ENCODE data around the gene GPR183. TPM values are rescaled to one million over a fixed set of nuclear protein-coding genes. Genes with fewer than 3 reads are reported as not detected.

Gene GPR183
- total RNA-seq, 3 donors from 2014 or later (not counting 1 experiment from before 2014, with no cell fraction given): 20.0 to 47.0 (median 41.1) TPM

DNA sequence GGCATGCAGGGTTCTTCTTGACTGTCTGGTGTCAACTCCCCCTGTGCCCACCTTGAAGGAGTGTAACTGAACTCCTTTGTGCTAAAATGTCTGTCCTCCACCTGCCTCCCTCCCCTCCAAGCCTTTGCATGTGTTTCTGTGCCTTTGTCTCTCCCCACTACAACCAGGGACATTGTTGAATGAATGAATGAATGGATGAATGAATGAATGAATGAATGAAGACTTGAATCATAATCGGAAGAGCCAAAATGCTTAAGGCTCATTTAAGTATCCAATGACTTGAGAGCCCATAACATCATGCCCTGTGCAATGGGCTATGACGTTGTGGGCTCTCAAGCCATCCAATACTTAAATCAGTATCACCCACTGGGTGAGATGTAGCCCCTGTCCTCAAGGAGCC lies 9.0 kb upstream of the GPR183 start:
- Histone ChIP-seq H3K4me3 (ENCODE audit: low read length) (no peak overlapping the region), H3K27ac (ENCODE audit: low read length) (no peak overlapping the region), H3K27me3 (ENCODE audit: control insufficient read depth, insufficient read depth, low read length) (no peaks in the 10 kb centered on the region), H3K36me3 (ENCODE audit: control insufficient read depth, insufficient read depth, low read length) (peaks cover 18% of the 10 kb centered on the region), H3K9me3 (ENCODE audit: control insufficient read depth, insufficient read depth, low read length) (no peaks in the 10 kb centered on the region), H3K4me1 (ENCODE audit: control insufficient read depth, insufficient read depth, low read length) (peaks cover 28% of the 10 kb centered on the region)
- peaks cover 31 to 32% of the 10 kb centered on the region in 2 donors for H3K4me1 Mint-ChIP-seq
- DNase-seq (no peak), ATAC-seq (no peak)
- H3K4me3 Mint-ChIP-seq: no peak overlapping the region
- H3K9me3 Mint-ChIP-seq: no peaks in the 10 kb centered on the region
- H3K27me3 Mint-ChIP-seq (ENCODE audit: low read depth in 2 of 2): no peaks in the 10 kb centered on the region
- no peak overlapping the region for H3K27ac Mint-ChIP-seq
- 100% methylated on average over 2 of the region's 2 CpGs for WGBS (ENCODE audit: insufficient coverage)
- peaks cover 6% of the 10 kb centered on the region for H3K36me3 Mint-ChIP-seq
- TF ChIP-seq, protein P1, sequence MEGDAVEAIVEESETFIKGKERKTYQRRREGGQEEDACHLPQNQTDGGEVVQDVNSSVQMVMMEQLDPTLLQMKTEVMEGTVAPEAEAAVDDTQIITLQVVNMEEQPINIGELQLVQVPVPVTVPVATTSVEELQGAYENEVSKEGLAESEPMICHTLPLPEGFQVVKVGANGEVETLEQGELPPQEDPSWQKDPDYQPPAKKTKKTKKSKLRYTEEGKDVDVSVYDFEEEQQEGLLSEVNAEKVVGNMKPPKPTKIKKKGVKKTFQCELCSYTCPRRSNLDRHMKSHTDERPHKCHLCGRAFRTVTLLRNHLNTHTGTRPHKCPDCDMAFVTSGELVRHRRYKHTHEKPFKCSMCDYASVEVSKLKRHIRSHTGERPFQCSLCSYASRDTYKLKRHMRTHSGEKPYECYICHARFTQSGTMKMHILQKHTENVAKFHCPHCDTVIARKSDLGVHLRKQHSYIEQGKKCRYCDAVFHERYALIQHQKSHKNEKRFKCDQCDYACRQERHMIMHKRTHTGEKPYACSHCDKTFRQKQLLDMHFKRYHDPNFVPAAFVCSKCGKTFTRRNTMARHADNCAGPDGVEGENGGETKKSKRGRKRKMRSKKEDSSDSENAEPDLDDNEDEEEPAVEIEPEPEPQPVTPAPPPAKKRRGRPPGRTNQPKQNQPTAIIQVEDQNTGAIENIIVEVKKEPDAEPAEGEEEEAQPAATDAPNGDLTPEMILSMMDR (IDR thresholded peaks at IDR 0.05): no peak
- intact Hi-C loops (cut with micrococcal nuclease): no loop called here

DNA sequence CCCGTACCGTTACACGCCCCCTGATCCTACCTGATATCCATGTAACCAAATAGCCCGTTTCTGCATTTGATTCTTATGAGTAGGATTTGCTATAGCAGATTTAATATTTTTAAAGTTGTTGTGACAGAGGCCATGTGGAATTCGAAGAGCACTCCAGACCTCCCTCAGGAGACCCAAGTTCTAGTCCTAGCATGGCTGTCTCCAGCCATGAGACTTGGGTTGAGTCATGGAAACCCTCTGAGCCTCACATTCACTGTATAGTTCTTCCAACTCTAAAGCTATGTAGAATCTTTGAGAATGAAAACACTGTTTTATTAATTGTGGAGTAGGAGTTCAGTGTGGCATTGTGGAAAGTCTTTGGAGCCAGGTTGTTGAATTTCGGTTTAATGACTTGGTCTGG lies 8.0 kb upstream of the GPR183 start:
- intact Hi-C loops (cut with micrococcal nuclease): no loop called here
- ATAC-seq: no peak
- peaks cover 6% of the 10 kb centered on the region for H3K36me3 Mint-ChIP-seq

DNA sequence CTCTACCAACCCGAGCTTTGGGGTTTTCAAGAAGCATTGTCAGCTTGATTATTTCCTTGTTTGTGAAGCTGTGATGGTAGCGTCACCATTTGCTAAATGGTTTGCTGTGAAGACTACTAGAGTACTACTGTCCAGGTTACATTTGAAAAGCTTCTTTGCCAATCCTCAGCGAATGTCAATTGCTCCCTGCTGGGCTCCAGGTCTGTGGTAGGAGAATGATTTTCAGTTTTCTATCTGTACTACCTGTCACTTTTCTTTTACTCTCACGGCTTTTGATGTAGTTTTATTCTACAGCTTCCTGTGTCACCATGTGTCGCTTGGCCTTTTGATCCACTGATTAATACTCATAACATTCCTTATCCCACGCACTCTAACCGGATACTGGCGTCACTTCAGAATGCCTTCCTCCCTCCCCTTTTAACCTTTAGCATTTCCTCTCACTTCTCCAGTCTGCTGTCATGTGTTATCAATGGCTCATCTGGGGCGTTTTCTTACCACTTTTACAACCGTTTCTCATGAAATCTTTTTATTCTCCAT lies 7.5 kb upstream of the GPR183 start:
- H3K27ac Mint-ChIP-seq: peak overlapping the region; percentile 26 to 49
- peaks cover 32 to 36% of the 10 kb centered on the region in 2 donors for H3K4me1 Mint-ChIP-seq
- TF ChIP-seq, protein P1 (IDR thresholded peaks at IDR 0.05): no peak
- WGBS (ENCODE audit: insufficient coverage): 70% methylated on average over 10 of the region's 10 CpGs
- ATAC-seq (peak; percentile 34 to 56 (median 55)), DNase-seq (peak in 1 of 2 donors; percentile 87)
- no peaks in the 10 kb centered on the region for H3K27me3 ChIP-seq (ENCODE audit: control insufficient read depth, insufficient read depth, low read length)
- intact Hi-C loops (cut with micrococcal nuclease): no loop called here
- H3K36me3 Mint-ChIP-seq: peaks cover 6% of the 10 kb centered on the region
- H3K4me1 ChIP-seq (ENCODE audit: control insufficient read depth, insufficient read depth, low read length): peaks cover 30% of the 10 kb centered on the region
- H3K9me3 Mint-ChIP-seq: no peaks in the 10 kb centered on the region
- H3K9me3 ChIP-seq (ENCODE audit: control insufficient read depth, insufficient read depth, low read length): no peaks in the 10 kb centered on the region
- H3K4me3 ChIP-seq (ENCODE audit: low read length): no peak overlapping the region
- H3K4me3 Mint-ChIP-seq: peak overlapping the region; percentile 35
- no peaks in the 10 kb centered on the region for H3K27me3 Mint-ChIP-seq (ENCODE audit: low read depth in 2 of 2)
- peaks cover 18% of the 10 kb centered on the region for H3K36me3 ChIP-seq (ENCODE audit: control insufficient read depth, insufficient read depth, low read length)
- H3K27ac ChIP-seq (ENCODE audit: low read length): peak overlapping the region; percentile 58

More for the DNA sequence above, 8.0 kb upstream of the GPR183 start:
- TF ChIP-seq, protein P1 (IDR thresholded peaks at IDR 0.05): no peak
- Histone ChIP-seq H3K27me3 (ENCODE audit: control insufficient read depth, insufficient read depth, low read length) (no peaks in the 10 kb centered on the region), H3K27ac (ENCODE audit: low read length) (peak overlapping the region; percentile 58), H3K4me3 (ENCODE audit: low read length) (no peak overlapping the region), H3K4me1 (ENCODE audit: control insufficient read depth, insufficient read depth, low read length) (peaks cover 26% of the 10 kb centered on the region), H3K9me3 (ENCODE audit: control insufficient read depth, insufficient read depth, low read length) (no peaks in the 10 kb centered on the region), H3K36me3 (ENCODE audit: control insufficient read depth, insufficient read depth, low read length) (peaks cover 18% of the 10 kb centered on the region)
- Mint-ChIP-seq H3K9me3 (no peaks in the 10 kb centered on the region), H3K4me1 (peaks cover 32 to 36% of the 10 kb centered on the region in 2 donors), H3K4me3 (peak overlapping the region; percentile 35), H3K27ac (peak overlapping the region; percentile 26 to 49), H3K27me3 (ENCODE audit: low read depth in 2 of 2) (no peaks in the 10 kb centered on the region)
- WGBS (ENCODE audit: insufficient coverage): 84% methylated on average over 6 of the region's 6 CpGs
- DNase-seq: no peak

DNA sequence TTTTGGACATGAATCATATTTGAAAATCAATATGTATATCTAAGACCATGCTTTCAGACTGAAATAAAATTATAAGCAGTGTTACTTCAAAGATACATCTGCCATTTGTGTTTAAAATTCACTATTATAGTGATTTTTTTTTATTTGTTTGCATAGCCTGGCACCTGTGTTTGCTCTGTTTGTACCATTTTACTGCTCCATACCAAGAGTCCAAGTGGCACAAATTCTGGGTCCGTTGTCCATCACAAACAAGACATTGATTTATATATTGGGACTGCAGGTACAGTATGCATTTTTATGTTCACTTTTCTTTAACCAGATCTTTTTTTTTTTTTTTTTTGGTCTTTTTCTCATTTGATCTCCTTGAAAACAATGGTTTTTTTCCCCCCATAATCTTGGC lies 6.7 kb upstream of the GPR183 start:
- Mint-ChIP-seq H3K4me3 (no peak overlapping the region), H3K9me3 (no peaks in the 10 kb centered on the region), H3K4me1 (peaks cover 32 to 36% of the 10 kb centered on the region in 2 donors), H3K36me3 (peaks cover 6% of the 10 kb centered on the region), H3K27me3 (ENCODE audit: low read depth in 2 of 2) (no peaks in the 10 kb centered on the region), H3K27ac (peak overlapping the region; percentile 26 to 46)
- Histone ChIP-seq H3K36me3 (ENCODE audit: control insufficient read depth, insufficient read depth, low read length) (peaks cover 13% of the 10 kb centered on the region), H3K4me1 (ENCODE audit: control insufficient read depth, insufficient read depth, low read length) (peaks cover 31% of the 10 kb centered on the region), H3K9me3 (ENCODE audit: control insufficient read depth, insufficient read depth, low read length) (no peaks in the 10 kb centered on the region), H3K27ac (ENCODE audit: low read length) (no peak overlapping the region), H3K27me3 (ENCODE audit: control insufficient read depth, insufficient read depth, low read length) (no peaks in the 10 kb centered on the region), H3K4me3 (ENCODE audit: low read length) (no peak overlapping the region)
- peak in 1 of 2 donors; percentile 38 for DNase-seq
- TF ChIP-seq, protein P1 (IDR thresholded peaks at IDR 0.05): no peak
- ATAC-seq: no peak
- 100% methylated on average over 1 of the region's 1 CpG for WGBS (ENCODE audit: insufficient coverage)
- intact Hi-C loops (cut with micrococcal nuclease): no loop called here

Measured in natural killer cell (primary cell).